GM19240 (cell line): ENCODE measurements around the gene PAPPA2.
"Not testable (repeated sequence)": the region's sequence is repeated elsewhere in the genome, so short reads cannot be mapped to it uniquely, and the experiment has no call there.

Source experiments
- DNase-seq: peaks from one replicate; pipeline ENCODE4 v3.0.0; 2011; ENCODE audit warnings: low spot score; ENCODE audit not compliant: insufficient read length

The PAPPA2 gene

DNA sequence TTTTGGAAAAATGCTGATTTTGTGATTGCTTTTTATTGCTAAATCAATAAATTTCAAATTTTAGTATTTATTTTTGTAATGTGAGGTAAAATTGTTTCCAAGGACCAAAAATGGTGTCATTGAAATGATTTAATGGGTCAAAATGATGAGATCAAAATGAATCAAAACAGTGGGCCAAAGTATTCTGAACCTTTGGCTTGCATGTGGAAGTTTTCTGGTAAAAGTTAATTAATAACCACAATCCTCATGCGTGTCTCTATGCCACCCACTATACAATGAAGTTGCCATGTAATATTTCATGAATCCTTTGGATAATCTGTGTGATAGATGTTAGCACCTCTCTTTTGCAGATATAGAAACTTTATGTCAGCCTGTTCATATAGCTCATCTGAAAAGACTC, 83.8 kb downstream of the PAPPA2 start:
- no peak for DNase-seq

DNA sequence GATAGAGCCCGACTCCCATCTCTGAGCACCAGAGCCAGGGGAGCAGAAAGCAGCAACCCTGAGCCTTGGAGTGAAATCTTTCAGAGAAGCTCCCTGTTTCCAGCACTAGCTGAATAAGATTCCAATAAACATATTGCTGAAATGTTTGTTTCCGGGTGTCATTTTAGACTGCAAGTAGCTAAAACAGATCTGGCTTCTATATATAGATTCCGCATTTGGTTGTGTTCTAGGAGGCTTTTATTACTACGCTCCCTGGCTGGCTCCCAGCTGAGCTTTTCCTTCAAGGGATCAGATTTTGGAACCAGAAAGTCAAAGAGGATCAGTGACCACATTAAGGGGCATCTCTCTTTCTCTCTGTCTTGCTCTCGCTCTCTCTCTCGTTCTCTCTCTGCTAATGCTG, 88.2 kb downstream of the PAPPA2 start:
- DNase-seq = no peak

DNA sequence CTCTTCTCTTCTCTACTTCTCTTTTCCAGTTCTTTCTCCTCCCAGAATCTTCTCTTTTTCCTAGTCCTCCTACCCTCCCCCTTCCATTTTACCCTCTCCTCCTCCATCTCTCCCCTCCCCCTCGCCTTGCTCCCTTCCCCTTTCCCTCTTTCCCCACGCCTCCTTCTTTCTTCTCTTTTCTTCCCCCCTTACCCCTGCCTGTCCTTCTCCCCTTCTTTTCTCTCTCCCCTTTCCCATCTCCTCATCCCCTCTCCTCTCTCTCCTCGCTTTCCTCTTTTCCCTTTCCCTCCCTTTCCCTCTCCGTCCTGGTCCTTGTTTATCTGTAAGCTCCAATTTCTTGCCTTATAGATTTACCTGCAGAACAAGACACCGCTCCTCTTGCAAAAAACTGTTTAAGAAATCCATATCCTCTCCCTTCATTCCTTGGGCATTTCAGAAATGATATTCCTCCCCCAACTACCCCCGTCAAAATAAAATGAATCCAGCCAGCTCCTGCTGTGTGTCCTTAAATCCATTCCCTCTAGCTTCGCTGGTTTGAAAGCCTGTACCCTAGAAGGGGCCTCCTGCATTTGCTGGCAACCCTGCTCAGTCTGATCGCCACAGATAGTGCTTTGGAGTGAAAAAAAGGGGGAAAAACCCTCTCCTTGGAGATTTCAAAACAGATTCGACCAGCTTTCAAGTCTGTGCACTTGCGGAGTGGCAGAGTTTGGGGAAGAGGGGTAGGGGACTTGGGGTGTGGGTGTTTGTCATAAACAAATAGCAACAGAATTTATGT, 89.4 kb downstream of the PAPPA2 start:
- no peak for DNase-seq

GRCh38 chr1:176552999-176553398, 90.0 kb downstream of the PAPPA2 start:
- no peak for DNase-seq

GRCh38 chr1:176556288-176556687, 93.3 kb downstream of the PAPPA2 start:
- DNase-seq = no peak

DNA sequence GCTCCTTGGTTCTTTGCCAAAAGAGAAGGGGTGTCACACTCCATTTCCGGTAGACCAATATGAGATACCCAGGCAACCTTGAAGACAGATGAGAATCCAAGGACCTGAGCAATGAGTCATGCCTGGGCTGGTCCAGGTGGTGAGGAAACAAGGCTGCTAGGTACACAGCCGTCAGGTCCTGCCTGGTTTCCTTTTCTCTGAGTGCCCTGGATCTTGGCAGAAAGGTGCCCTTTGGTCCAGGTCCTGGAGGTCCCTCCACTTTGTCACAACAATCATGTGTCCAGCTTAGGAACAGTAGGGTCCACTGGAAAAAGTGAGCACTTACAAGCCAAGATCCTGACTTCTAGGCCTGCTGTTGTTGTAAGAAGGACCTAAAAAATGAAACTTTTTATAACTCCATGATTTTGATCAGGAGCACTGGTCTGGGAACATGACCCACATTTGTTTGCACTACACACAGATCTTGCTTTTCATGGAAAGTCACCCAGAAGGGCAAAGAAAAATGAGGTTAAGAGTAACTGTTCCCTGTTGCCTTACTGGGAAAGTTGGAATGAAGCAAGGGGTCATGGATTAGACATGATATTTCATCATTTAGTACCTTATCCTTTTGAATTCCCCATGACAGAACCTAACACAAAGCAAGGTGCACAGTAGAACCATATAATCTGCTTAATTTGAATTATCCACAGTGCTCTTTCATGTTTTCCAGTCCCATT, 94.7 kb downstream of the PAPPA2 start:
- no peak for DNase-seq

DNA sequence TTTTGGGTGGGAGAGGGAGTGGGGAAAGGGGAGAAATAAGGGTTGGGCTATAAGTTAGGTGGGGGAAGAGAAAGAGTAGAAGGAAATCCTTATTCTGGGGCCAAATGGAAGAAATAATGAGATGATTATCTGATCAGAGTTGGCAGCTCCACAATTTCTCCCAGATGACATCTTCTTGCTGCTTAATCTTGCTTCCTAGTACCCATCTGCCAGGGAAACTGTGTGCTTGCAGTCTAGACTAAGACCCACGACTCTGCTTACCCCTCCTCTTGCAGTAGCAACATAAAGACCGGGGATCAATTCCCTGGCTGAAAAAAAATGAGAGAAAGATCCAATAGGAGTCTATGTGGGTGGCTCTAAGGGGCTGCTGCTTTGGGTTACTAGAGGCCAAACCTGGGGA, 95.6 kb downstream of the PAPPA2 start:
- DNase-seq = no peak

DNA sequence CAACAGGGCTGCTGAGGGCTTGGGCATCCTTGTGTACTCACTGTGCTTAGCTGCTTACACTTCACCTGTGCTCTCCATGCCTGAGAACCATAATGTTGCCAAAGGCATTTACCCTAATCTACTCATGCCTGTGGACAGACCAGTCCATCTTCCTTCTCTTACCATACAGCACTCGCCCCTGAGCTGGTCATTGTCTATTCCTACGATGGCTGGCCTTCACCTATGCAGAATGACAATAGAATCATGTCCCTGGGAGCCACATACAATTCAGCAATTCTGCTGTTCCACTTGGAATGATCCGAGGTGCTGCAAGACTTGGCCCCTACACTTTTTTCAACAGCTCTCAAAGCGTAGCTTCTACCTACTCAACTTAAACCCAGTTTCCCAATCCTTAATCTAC, 96.5 kb downstream of the PAPPA2 start:
- no peak for DNase-seq

DNA sequence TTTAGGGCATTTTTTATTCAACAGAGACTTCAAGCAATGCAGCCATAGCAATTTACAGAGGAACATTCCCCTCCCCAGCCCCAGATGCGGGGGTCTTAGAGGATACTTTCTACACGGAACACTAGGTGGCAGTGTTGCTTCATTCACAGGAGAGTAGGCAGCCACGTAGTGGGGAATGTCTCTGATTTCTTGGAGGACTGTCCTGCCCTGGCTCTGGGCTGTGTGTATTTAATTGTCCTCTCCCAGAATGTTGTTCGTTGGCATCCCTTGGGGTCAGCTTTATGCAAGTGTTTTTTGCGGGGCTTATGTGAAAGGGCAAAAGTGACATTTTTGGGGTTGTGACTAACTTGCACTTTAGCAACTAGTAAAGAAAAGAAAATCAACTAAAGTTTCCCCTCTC, 96.9 kb downstream of the PAPPA2 start:
- peak; percentile 25 for DNase-seq

- DNase-seq = no peak
Measured at GRCh38 chr1:176560681-176561080, 97.7 kb downstream of the PAPPA2 start.

GRCh38 chr1:176561761-176562160, 98.8 kb downstream of the PAPPA2 start:
- DNase-seq = not testable (repeated sequence)

GRCh38 chr1:176566004-176566975, 103.3 kb downstream of the PAPPA2 start:
- no peak for DNase-seq

DNA sequence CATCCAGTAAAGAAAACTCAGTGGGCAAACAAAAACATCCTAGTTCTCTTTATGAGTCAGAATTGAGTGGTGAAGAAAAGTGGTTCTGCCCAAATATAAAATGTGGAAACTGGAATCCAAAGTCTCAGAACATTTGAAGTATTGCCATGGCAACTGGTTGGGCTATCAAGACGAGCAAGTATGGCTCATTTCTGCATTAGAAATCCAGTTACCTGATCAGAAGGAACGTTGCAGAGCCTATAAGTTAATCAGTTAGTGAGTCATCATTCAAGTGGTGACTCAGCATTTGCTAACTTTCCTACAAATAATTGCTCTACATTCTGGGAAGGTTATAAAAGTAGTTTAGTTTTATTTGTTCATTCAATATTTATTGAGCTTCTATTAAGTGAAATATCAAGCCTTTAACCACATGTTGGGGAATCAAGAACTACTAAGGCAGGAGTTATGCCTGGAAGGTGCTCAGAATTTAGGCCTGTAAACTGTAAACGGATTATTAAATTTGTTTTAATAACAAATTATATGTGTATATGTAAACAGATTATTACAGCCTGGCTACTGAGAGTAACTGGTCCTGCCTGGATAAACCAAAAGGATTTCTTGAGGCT, 104.3 kb downstream of the PAPPA2 start:
- no peak for DNase-seq

- no peak for DNase-seq
Measured at GRCh38 chr1:176568185-176568584, 105.2 kb downstream of the PAPPA2 start.

GRCh38 chr1:176574756-176575155, 111.8 kb downstream of the PAPPA2 start:
- no peak for DNase-seq

DNA sequence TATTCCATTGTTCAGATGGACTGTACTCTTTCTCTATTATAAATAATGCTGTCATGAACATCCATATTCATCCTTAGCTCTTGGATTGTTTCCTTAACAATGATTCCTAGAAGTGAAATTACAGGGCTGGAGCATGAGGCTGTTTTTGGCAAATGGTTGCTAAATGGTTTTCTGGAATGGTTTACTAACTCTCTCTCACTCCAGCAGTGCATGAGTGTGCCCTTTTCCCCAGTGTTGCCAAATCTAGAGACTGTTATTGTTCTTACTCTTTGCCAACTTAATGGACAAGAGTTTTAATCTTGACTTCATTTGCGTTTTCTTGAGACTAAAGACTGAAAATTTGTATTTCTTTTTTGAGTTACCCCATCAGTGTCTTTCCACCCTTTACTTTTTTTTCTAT, 113.0 kb downstream of the PAPPA2 start:
- DNase-seq = no peak

DNA sequence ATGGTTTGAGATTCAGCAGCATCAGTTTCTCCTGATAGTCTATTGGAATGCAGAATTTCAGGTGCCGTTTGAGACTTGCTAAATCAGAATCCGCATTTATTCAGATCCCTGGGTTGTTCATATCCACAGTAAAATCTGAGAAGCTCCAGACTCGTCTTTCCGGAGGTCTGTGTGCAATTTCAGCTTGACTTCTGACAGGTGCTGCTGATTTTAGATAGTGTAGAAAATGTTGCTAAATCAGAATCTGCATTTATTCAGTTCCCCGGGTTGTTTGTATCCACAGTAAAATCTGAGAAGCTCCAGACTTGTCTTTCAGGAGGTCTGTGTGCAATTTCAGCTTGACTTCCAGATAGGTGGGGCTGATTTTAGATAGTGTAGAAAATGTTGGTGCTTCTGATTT, 113.7 kb downstream of the PAPPA2 start:
- DNase-seq = no peak

DNA sequence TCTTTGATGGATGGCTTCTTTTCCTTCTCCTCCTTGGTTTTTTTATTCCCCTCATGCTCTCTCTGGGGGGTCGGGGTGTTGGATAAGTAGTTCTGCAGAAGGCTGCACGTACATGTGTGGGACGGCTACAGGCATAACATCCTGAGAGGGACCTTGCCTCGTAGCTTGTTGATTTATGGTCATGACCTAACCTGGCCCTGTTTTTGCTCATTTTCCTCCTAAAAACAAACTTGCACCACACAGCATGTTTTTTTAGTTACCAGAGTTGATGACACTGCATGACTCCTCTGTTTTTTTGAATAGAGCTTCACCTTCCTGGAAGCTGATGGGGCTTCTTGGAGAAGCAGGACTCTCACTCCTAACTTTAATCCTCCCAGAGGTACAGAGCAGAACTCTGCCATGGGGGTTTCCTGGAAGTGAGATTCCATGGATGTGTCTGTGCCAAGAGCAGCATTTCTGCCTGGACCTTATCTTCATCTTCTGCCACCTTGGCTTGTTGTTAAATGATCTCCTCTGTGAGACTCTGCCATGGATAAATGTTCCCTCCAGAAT, 114.7 kb downstream of the PAPPA2 start:
- DNase-seq = no peak

DNA sequence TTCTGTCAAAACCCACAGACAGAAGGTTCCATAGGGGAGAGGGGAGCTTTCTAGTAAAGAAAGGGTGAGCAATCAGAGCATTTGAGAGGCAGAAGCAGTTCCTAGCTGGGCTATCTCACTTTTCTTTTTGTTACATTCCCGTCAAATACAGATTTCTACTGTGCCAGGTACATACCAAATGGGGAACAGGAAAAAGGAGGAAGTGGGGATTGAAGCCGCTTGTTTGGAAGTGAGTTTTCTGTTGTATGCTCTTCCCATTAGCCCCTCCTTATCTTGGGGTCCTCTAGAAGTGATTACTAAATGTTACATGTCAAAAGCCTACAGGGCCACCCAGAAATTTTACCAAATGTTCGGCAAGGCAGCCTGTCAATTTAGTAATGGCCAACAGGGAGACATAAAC, 116.1 kb downstream of the PAPPA2 start:
- no peak for DNase-seq

GRCh38 chr1:176595217-176595616, 132.2 kb downstream of the PAPPA2 start:
- no peak for DNase-seq

- no peak for DNase-seq
Measured at GRCh38 chr1:176601348-176601747, 138.4 kb downstream of the PAPPA2 start.
